Adrenal gland (tissue), 12 donors: ENCODE results near the gene KHSRP. TPM values are rescaled to one million over a fixed set of nuclear protein-coding genes. Genes with fewer than 3 reads are reported as not detected.
"Not testable (repeated sequence)": the region's sequence is repeated elsewhere in the genome, so short reads cannot be mapped to it uniquely, and the experiment has no call there.

Experiments used
- DNase-seq, 7 donors: peaks; one replicate each; pipeline ENCODE4 v3.0.0-alpha.2; 2019 to 2020
- H3K27ac ChIP-seq, 5 donors: fragments of 200-600 bp; sonication (generic) in 4 of 5; 1 replicate in 3 of 5; 2 replicates in 2 of 5; pipeline versions ENCODE4 v1.5.1 to v1.8.0; 2016 to 2020; ENCODE audit warnings: mild to moderate bottlenecking in 1 of 5
- H3K27me3 ChIP-seq: fragments of 200-600 bp; 2 replicates; pipeline ENCODE4 v1.8.0; 2021
- H3K36me3 ChIP-seq, 2 donors: fragments of 200-600 bp; replicated peaks in 1 of 2; 1 replicate in 1 of 2; 2 replicates in 1 of 2; pipeline versions ENCODE4 v1.5.1 to v1.8.0; 2018 to 2022
- H3K4me1 ChIP-seq, 2 donors: fragments of 200-600 bp; replicated peaks in 1 of 2; 1 replicate in 1 of 2; 2 replicates in 1 of 2; pipeline versions ENCODE4 v1.5.1 to v1.8.0; 2018 to 2021
- H3K4me3 ChIP-seq, 4 donors: fragments of 200-600 bp; sonication (generic) in 3 of 4; one replicate each; pipeline ENCODE4 v1.5.1; 2016 to 2018
- H3K9me3 ChIP-seq, 3 donors: fragments of 200-600 bp; sonication (generic) in 1 of 3; replicated peaks in 1 of 3; 1 replicate in 2 of 3; 2 replicates in 1 of 3; pipeline versions ENCODE4 v1.5.1 to v1.8.0; 2016 to 2021
- CTCF ChIP-seq, 6 experiments: fragments of 450-650 bp in 4 of 6; fragments of 200-600 bp in 2 of 6; sonication (generic) in 1 of 6; IDR thresholded peaks; 1 replicate in 5 of 6; 2 replicates in 1 of 6; pipeline versions ENCODE4 v1.5.1 to v1.8.0; 2016 to 2021; ENCODE audit warnings: antibody characterized with exemption in 6 of 6, mild to moderate bottlenecking in 2 of 6, moderate library complexity in 1 of 6
- POLR2A ChIP-seq, 2 donors: fragments of 450-650 bp; IDR thresholded peaks; one replicate each; pipeline ENCODE4 v1.6.1; 2017; ENCODE audit warnings: antibody characterized with exemption in 2 of 2, mild to moderate bottlenecking in 2 of 2, moderate library complexity in 1 of 2
- WGBS, 4 donors: extraction: QIAGEN DNeasy Blood & Tissue Kit in 2 of 4; methylation state at CpG; one replicate each; pipeline versions ENCODE4 v1.1.5 to v1.1.7; 2013 to 2017; 5-methylcytosine and 5-hydroxymethylcytosine counted together
- intact Hi-C, 2 donors: fragments of 100-400 bp; cut with DNase I; formaldehyde crosslinking; loops; one replicate each; pipeline versions ENCODE4 v1.14.1 to v1.15.0; 2022 to 2023
- polyA plus RNA-seq, 3 donors: library from polyadenylated mRNA; stranded (reverse); fragments of 200-250 nt in 2 of 3; fragments of 350-450 nt in 1 of 3; fragmentation: Illumina TruSeq in 1 of 3; extraction: RNeasy Lipid Tissue Mini Kit (QIAGEN cat#74804) in 1 of 3; gene quantifications; one replicate each; pipeline ENCODE4 v1.2.3, GENCODE V29; 2013 to 2014
- total RNA-seq, 9 donors: library from RNA; depleted of rRNA in 4 of 9; stranded (reverse); fragments of >200 nt in 4 of 9; fragments of 120-200 nt in 1 of 9; fragmentation: NEBNext Ultra II Directional in 1 of 9; extraction: Animal tissue kit (Norgen Biotek cat#: 25700) in 1 of 9; gene quantifications; one replicate each; pipeline versions ENCODE4 v1.1.0 to v1.2.4, GENCODE V29; 2013 to 2023
- donor health status: healthy with polysubstance abuse.
- donor health status: Bipolar disorder and iron deficiency.
- donor health status: DM: yes; HTN: yes; CAD: no.
- donor health status: DM: no; HTN: no; CAD: no.
- donor health status: DM: no; HTN: no; CAD: no.
- donor health status: DM: yes; HTN: yes; CAD: no.

Gene KHSRP
- total and polyA plus RNA-seq, 12 donors: 44.6 to 261 (median 134) TPM

GRCh38 chr19:6433165-6433564, 8.6 kb upstream of the KHSRP start:
- no peak overlapping the region for H3K4me3 ChIP-seq
- intact Hi-C loops: no loop called here
- DNase-seq: no peak
- H3K27me3 ChIP-seq: no peaks in the 10 kb centered on the region
- no peak for TF ChIP-seq POLR2A (IDR thresholded peaks at IDR 0.05)
- TF ChIP-seq CTCF (IDR thresholded peaks at IDR 0.05): no peak
- no peaks in the 10 kb centered on the region for H3K36me3 ChIP-seq
- no peaks in the 10 kb centered on the region for H3K9me3 ChIP-seq
- no peaks in the 10 kb centered on the region for H3K4me1 ChIP-seq
- WGBS, 4 donors: 86 to 96% (median 90%) methylated on average over 3 to 11 of the region's 11 CpGs
- H3K27ac ChIP-seq: no peak overlapping the region

- no peak for TF ChIP-seq CTCF (IDR thresholded peaks at IDR 0.05)
- TF ChIP-seq POLR2A (IDR thresholded peaks at IDR 0.05): no peak
- Histone ChIP-seq H3K36me3 (no peaks in the 10 kb centered on the region), H3K4me1 (no peaks in the 10 kb centered on the region), H3K9me3 (no peaks in the 10 kb centered on the region), H3K4me3 (no peak overlapping the region), H3K27me3 (no peaks in the 10 kb centered on the region), H3K27ac (no peak overlapping the region)
- no peak for DNase-seq
- intact Hi-C loops: no loop called here
- 90 to 97% (median 92%) methylated on average over 10 to 11 of the region's 11 CpGs for WGBS, 4 donors
Measured at GRCh38 chr19:6431891-6432290, 7.3 kb upstream of the KHSRP start.

GRCh38 chr19:6429419-6430221, 5.0 kb upstream of the KHSRP start:
- no peaks in the 10 kb centered on the region for H3K27me3 ChIP-seq
- H3K36me3 ChIP-seq: no peaks in the 10 kb centered on the region
- WGBS, 4 donors: 52 to 64% (median 57%) methylated on average over 14 to 20 of the region's 20 CpGs
- intact Hi-C loops: no loop called here
- TF ChIP-seq CTCF (IDR thresholded peaks at IDR 0.05) (no peak), POLR2A (IDR thresholded peaks at IDR 0.05) (no peak)
- no peak overlapping the region for H3K27ac ChIP-seq
- H3K9me3 ChIP-seq: no peaks in the 10 kb centered on the region
- H3K4me1 ChIP-seq: no peaks in the 10 kb centered on the region
- DNase-seq: no peak
- no peak overlapping the region for H3K4me3 ChIP-seq

- H3K4me3 ChIP-seq, H3K36me3 ChIP-seq, DNase-seq, H3K9me3 ChIP-seq, H3K27me3 ChIP-seq, H3K27ac ChIP-seq, intact Hi-C loops, H3K4me1 ChIP-seq: not testable (repeated sequence)
- WGBS, 4 donors: 81 to 90% (median 86%) methylated on average over 2 of the region's 2 CpGs
Measured at GRCh38 chr19:6428692-6429418, 4.2 kb upstream of the KHSRP start.
